H1 (cell line): ENCODE measurements around the gene TP73. TPM values are rescaled to one million over a fixed set of nuclear protein-coding genes. Genes with fewer than 3 reads are reported as not detected.

Experiments used
- CHD7 ChIP-seq: fragments of 300-600 bp; sonication (generic); IDR thresholded peaks from 2 replicates; pipeline ENCODE4 v1.7.1; 2012; ENCODE audit warnings: low read length, moderate library complexity, mild to moderate bottlenecking, inconsistent platforms; ENCODE audit not compliant: insufficient replicate concordance
- CREB1 ChIP-seq: IDR thresholded peaks from 2 replicates; pipeline ENCODE4 v1.6.1; 2012; ENCODE audit warnings: inconsistent platforms
- EGR1 ChIP-seq: IDR thresholded peaks from 2 replicates; pipeline ENCODE4 v1.6.1; 2011; ENCODE audit warnings: low read depth, low read length, borderline replicate concordance
- PHF8 ChIP-seq: fragments of 200-600 bp; sonication (generic); conservative IDR thresholded peaks from 2 replicates; pipeline ENCODE4 v1.7.1; 2012; ENCODE audit warnings: low read depth, mild to moderate bottlenecking, inconsistent platforms, low read length, moderate library complexity
- TAF1 ChIP-seq: IDR thresholded peaks from 2 replicates; pipeline ENCODE4 v1.6.1; 2011; ENCODE audit warnings: mild to moderate bottlenecking, low read depth, low read length
- TAF7 ChIP-seq: optimal IDR thresholded peaks from 2 replicates; pipeline ENCODE3; 2011; ENCODE audit warnings: low read depth, mild to moderate bottlenecking, inconsistent platforms, low read length, moderate library complexity, borderline replicate concordance
- polyA plus RNA-seq, 7 experiments: library from polyadenylated mRNA; depleted of rRNA in 3 of 7; stranded (reverse) in 5 of 7; unstranded in 2 of 7; fragments of >200 nt in 5 of 7; fragments of 200-250 nt in 2 of 7; gene quantifications; 1 replicate in 5 of 7; 2 replicates in 1 of 7; 4 replicates in 1 of 7; pipeline versions ENCODE4 v1.2.1 to v1.2.3, GENCODE V29; 2011 to 2013; ENCODE audit warnings: missing spikeins in 2 of 7, mixed read lengths in 2 of 7
- total RNA-seq: library from RNA; stranded (reverse); fragmentation: NEBNext Ultra II Directional; extraction: Animal tissue kit (Norgen Biotek cat#: 25700); gene quantifications from 2 replicates; pipeline ENCODE4 v1.2.1, GENCODE V29; 2021

TP73 gene
- total and polyA plus RNA-seq, 2 of the 8 experiments (the other 6 are each of a cell fraction or from before 2014, with no cell fraction given) = 2.6 to 3.1 TPM

DNA sequence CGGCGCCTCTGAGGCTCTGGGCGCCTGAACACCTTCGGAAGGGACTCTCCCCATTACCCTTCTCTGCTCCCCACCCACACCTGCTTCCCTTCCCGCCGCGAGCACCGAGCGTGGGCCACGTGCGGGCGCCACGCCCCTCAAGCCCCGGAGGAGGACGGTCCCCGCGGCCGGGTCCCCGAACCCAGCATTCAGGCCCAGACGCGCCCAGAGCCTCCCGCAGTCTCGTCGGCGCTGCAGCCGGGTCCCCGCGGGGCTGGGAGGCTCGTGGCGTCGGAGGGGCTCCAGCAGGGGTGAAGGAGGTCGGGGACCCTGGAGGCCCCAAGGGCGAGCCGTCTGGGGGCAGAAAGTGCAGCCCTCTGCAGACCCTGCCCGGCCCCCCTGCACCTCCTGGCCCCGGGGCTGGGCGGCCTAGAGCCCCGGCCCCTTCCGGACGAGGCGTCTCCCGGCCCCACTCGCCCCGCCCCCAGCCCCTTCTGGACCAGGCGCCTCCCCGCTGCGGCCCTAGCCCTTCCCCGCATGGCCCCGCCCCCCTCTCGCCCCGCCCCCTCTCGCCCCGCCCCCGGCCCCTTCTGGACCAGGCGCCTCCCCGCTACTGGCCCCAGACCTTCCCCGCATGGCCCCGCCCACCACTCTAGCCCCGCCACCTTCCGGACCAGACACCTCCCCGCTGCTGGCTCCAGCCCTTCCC, 119.9 kb downstream of the TP73 start (continued):
- TF ChIP-seq CHD7 (no peak), EGR1 (no peak), TAF1 (no peak; the same call in 1 of the 2 replicates), TAF7 (no peak), PHF8 (peak; percentile 66), CREB1 (no peak)
